ENCODE results near the gene CATSPERD. TPM values are rescaled to one million over a fixed set of nuclear protein-coding genes. Genes with fewer than 3 reads are reported as not detected.

Gene CATSPERD
- total and polyA plus RNA-seq, 9 donors: 0.67 to 4.5 TPM; not detected in 7

DNA sequence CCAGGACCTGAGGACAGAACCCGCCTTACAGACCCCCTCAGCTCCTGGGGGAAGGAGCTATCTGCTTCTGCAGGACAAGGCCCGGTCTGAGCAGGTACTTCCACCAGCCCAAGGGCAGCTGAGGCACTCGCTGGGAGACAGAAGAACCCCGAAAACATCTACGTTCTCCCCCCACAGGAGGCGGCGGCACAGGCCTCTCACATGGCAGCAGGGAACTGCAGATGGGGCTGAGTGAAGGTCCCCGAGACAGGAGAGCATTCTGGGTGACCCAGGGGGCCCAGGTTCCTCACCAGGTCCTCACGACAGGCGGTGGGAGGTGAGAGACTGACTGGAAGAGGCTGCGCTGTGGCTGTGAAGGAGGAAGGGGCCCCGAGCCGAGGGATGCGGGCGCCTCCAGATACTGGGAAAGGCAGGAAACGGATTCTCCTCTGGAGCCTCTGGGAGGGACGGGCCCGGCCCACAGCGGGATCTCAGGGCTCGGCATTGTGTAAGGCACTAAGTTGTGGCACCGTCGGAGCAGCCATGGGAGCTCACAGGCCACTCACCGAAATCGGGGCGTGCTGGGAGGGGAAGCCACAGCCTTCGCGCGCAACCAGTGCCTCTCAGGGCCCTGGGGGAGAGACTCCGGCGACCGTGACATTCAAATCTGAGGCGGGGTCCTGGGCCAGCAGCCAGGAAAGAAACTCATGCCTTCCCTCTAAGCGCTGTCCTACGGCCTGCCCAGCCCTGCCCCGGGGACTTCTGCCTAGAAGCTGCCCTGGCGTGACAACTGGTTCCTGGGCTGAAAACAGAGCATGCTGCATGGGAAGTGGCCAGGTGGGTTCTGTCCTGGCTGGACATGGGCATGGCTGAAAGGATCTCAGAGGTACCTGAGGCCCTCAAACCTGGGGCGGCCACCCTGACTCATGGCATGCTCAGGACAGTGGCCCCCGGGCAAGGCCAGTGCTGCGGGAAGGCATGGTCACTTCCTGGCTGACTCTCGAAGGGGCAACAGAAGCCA, 16.3 kb upstream of the CATSPERD start:
- no peak for TF ChIP-seq EP300 (IDR thresholded peaks at IDR 0.05)
- Histone ChIP-seq H3K27ac (no peak overlapping the region), H3K27me3 (no peaks in the 10 kb centered on the region), H3K9me3 (no peaks in the 10 kb centered on the region), H3K4me1 (ENCODE audit: insufficient read depth) (no peaks in the 10 kb centered on the region), H3K4me3 (no peak overlapping the region), H3K36me3 (no peaks in the 10 kb centered on the region)
- intact Hi-C loops (cut with DNase I): no loop called here
- 94% methylated on average over 38 to 40 of the region's 40 CpGs for WGBS, 3 donors
- no peak for DNase-seq

DNA sequence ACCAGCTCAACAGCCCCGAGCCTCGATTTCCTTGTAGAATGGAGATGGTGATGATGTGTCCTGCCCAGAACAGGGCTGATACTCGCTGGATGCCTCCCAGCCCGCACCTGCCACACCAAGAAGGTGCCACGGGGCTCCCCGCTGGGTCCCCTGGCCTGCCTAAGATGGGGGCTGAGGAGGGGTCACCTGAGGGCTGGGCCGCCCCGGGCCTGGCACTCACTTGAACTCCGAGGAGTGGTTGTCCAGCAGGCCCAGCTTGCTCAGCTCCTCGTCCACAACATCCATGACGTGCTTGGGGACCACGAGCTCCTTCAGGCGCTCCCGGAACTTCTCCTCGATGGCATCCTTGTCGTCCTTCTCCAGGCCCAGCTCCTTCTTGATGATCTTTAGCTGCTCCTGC, 14.9 kb upstream of the CATSPERD start:
- Histone ChIP-seq H3K36me3 (no peaks in the 10 kb centered on the region), H3K4me1 (ENCODE audit: insufficient read depth) (no peaks in the 10 kb centered on the region), H3K27me3 (no peaks in the 10 kb centered on the region), H3K9me3 (no peaks in the 10 kb centered on the region), H3K27ac (no peak overlapping the region), H3K4me3 (no peak overlapping the region)
- TF ChIP-seq POLR2A (IDR thresholded peaks at IDR 0.05) (no peak), EP300 (IDR thresholded peaks at IDR 0.05) (no peak)
- TF ChIP-seq, protein P1, sequence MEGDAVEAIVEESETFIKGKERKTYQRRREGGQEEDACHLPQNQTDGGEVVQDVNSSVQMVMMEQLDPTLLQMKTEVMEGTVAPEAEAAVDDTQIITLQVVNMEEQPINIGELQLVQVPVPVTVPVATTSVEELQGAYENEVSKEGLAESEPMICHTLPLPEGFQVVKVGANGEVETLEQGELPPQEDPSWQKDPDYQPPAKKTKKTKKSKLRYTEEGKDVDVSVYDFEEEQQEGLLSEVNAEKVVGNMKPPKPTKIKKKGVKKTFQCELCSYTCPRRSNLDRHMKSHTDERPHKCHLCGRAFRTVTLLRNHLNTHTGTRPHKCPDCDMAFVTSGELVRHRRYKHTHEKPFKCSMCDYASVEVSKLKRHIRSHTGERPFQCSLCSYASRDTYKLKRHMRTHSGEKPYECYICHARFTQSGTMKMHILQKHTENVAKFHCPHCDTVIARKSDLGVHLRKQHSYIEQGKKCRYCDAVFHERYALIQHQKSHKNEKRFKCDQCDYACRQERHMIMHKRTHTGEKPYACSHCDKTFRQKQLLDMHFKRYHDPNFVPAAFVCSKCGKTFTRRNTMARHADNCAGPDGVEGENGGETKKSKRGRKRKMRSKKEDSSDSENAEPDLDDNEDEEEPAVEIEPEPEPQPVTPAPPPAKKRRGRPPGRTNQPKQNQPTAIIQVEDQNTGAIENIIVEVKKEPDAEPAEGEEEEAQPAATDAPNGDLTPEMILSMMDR (IDR thresholded peaks at IDR 0.05): no peak
- intact Hi-C loops (cut with DNase I): no loop called here
- 84 to 92% (median 88%) methylated on average over 16 of the region's 16 CpGs for WGBS, 3 donors
- no peak for DNase-seq

DNA sequence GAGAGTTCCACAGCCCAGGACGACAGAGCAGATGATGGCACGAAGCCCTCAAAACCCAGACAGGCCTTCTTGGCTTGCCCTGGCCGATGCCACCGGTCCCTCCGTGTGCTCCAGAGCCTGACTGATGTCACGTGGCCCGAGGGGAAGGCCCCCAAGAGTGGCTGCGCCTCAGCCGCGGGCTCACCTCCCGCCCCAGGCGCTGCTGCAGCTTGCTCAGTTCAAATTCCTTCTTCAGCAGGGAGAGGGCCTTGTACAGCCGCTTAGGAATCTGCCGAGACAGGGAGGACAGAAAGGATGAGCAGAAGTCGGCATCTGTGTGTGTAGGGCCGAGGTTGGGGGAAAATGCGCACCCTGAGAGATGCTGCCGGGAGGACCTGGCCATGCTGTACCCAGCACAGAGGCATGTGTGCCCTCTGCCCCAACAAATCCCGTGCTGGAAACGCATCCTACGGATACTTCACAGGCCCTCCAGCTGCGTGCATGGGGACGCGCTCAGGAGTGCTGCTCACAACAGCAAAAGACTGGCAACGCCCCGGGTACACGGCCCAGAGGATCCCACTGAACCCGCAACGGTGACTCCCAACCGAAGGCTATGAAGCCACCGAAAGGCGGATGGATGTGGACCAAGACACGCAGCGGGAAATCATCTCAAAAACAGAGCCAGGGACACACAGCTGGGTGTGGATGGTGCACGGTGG, 13.4 kb upstream of the CATSPERD start:
- no peak overlapping the region for H3K4me3 ChIP-seq
- H3K4me1 ChIP-seq (ENCODE audit: insufficient read depth): no peaks in the 10 kb centered on the region
- intact Hi-C loops (cut with DNase I): no loop called here
- no peaks in the 10 kb centered on the region for H3K27me3 ChIP-seq
- no peaks in the 10 kb centered on the region for H3K9me3 ChIP-seq
- 88 to 93% (median 89%) methylated on average over 35 of the region's 35 CpGs for WGBS, 3 donors
- peak in 1 of 5 donors; percentile 21 for DNase-seq
- no peaks in the 10 kb centered on the region for H3K36me3 ChIP-seq
- TF ChIP-seq, protein P1 (IDR thresholded peaks at IDR 0.05): no peak
- no peak for TF ChIP-seq POLR2A (IDR thresholded peaks at IDR 0.05)
- no peak for TF ChIP-seq EP300 (IDR thresholded peaks at IDR 0.05)
- no peak overlapping the region for H3K27ac ChIP-seq

DNA sequence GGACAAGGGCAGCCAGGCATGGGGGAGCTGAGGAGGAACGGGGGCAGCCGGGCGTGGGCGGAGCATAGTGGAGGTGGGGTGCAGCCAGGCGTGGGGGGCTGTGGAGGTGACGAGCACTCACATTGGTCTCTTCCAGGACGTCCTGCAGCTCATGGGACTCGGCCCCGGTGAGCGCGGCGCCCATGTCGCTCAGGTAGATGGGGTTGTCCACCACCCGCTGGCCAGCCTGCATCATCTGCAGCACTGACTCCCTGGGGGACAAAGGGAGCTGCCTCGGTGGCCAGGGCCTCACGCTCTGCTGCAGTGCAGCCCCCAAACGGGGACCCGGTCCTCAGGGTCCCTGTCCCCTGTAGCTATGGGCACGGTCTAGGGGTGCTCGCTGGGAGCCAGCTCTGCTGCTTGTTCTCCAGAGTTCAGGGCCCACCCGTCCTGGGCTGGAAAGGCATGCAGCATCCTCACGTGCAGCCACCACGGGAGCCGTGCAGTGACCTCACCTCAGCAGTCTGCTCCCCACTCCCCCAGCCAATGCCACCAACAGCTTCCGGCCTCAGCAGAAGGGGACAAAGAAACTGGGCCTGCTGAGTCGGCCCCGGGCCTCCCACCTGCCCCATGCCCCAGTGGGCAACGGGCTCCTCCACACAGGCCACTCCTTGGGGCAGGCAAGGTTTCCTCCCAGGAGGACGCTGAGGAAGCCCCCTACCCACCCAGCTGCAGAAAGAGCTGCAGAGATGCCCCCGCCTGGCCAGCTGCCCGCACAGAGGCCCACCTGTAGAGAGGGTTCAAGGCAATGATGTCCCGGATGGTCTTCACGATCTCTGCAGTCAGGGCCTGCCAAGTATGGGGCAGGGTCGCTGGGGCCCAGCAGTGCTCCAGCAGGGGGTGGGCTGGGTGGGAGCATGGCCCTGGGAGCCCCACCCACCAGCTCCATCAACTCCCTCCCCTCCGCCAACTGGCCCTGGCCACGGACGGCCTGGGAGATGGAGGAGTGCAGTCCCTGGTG, 12.6 kb upstream of the CATSPERD start:
- Histone ChIP-seq H3K9me3 (no peaks in the 10 kb centered on the region), H3K27me3 (no peaks in the 10 kb centered on the region), H3K4me1 (ENCODE audit: insufficient read depth) (no peaks in the 10 kb centered on the region), H3K27ac (no peak overlapping the region), H3K4me3 (no peak overlapping the region), H3K36me3 (no peaks in the 10 kb centered on the region)
- WGBS, 3 donors: 85 to 87% (median 86%) methylated on average over 30 to 37 of the region's 37 CpGs
- DNase-seq: peak in 2 of 5 donors; percentile 12 to 31
- TF ChIP-seq EP300 (IDR thresholded peaks at IDR 0.05) (no peak), POLR2A (IDR thresholded peaks at IDR 0.05) (no peak)
- TF ChIP-seq, protein P1 (IDR thresholded peaks at IDR 0.05): no peak
- intact Hi-C loops (cut with DNase I): no loop called here

All from ovary (tissue), 9 donors.